ENCODE measurements around the gene GMIP. TPM values are rescaled to one million over a fixed set of nuclear protein-coding genes. Genes with fewer than 3 reads are reported as not detected.

The GMIP gene
- total RNA-seq, 2 donors from 2014 or later: 29.5 to 34.4 TPM

- intact Hi-C loops (cut with DNase I, micrococcal nuclease): no loop called here
- peak; percentile 35 for ATAC-seq
- peak in 1 of 2 donors; percentile 47 for DNase-seq
These were observed 52.2 kb downstream of the GMIP start for GRCh38 chr19:19591133-19591825.

GRCh38 chr19:19588546-19588945 is 54.9 kb downstream of the GMIP start:
- no peak for DNase-seq
- no peak for ATAC-seq
- intact Hi-C loops (cut with DNase I, micrococcal nuclease): no loop called here

GRCh38 chr19:19587771-19588170 is 55.7 kb downstream of the GMIP start:
- no peak for DNase-seq
- intact Hi-C loops (cut with DNase I, micrococcal nuclease): no loop called here

GRCh38 chr19:19584356-19584755 is 59.1 kb downstream of the GMIP start:
- intact Hi-C loops (cut with DNase I, micrococcal nuclease): no loop called here
- ATAC-seq (no peak), DNase-seq (no peak)

More at GRCh38 chr19:19587771-19588170, 55.7 kb downstream of the GMIP start:
- ATAC-seq: no peak

- ATAC-seq (no peak), DNase-seq (no peak)
- intact Hi-C loops (cut with DNase I, micrococcal nuclease): no loop called here
These were observed 61.0 kb downstream of the GMIP start for GRCh38 chr19:19582471-19582870.

- DNase-seq (no peak), ATAC-seq (no peak)
- intact Hi-C loops (cut with DNase I, micrococcal nuclease): no loop called here
These were observed 62.1 kb downstream of the GMIP start for GRCh38 chr19:19581391-19581790.

- intact Hi-C loops (cut with DNase I, micrococcal nuclease): no loop called here
- ATAC-seq (peak; percentile 94), DNase-seq (no peak)
These were observed 63.0 kb downstream of the GMIP start for GRCh38 chr19:19580418-19580817.

- ATAC-seq (no peak), DNase-seq (no peak)
- intact Hi-C loops (cut with DNase I, micrococcal nuclease): no loop called here
These were observed 63.7 kb downstream of the GMIP start for GRCh38 chr19:19579533-19580361.

Other genes starting within 250 kb of the GMIP start
- gene GATAD2A, start 238.0 kb downstream of the GMIP start, total RNA-seq: 100 to 1,000 TPM; 104 to 135 TPM
- gene TSSK6, start 128.1 kb downstream of the GMIP start, total RNA-seq: 1 to 10 TPM; 1.6 to 2.8 TPM
- 100 to 1,000 TPM; 430 to 489 TPM for gene NDUFA13, start 127.4 kb downstream of the GMIP start, total RNA-seq
- 1 to 10 TPM; 4.6 to 4.9 TPM for gene YJEFN3, start 114.7 kb downstream of the GMIP start, total RNA-seq
- under 1 TPM; 0.09 to 0.11 TPM for gene CILP2, start 105.4 kb downstream of the GMIP start, total RNA-seq
- 1 to 10 TPM; 2.5 to 2.9 TPM for gene PBX4, start 25.0 kb downstream of the GMIP start, total RNA-seq
- 10 to 100 TPM; 18.4 to 20.9 TPM for gene LPAR2, start 15.4 kb downstream of the GMIP start, total RNA-seq
- gene ATP13A1, start 20.0 kb upstream of the GMIP start, total RNA-seq: 10 to 100 TPM; 57.0 to 65.1 TPM
- gene ZNF101, start 25.2 kb upstream of the GMIP start, total RNA-seq: 10 to 100 TPM; 11.6 to 13.4 TPM
- 1 to 10 TPM; 2.8 to 3.7 TPM for gene ZNF14, start 89.5 kb upstream of the GMIP start, total RNA-seq
- 10 to 100 TPM; 18.9 to 24.3 TPM for gene ZNF506, start 178.1 kb upstream of the GMIP start, total RNA-seq
- 10 to 100 TPM in 1 of 2 donors, 1 to 10 TPM in 1; 8.7 to 11.8 TPM for gene ZNF253, start 222.2 kb upstream of the GMIP start, total RNA-seq